Right lobe of liver (tissue), 6 donors: ENCODE results near the gene MET. TPM values are rescaled to one million over a fixed set of nuclear protein-coding genes. Genes with fewer than 3 reads are reported as not detected.

Experiments
- ATAC-seq, 4 donors: fragments of 200-7000 bp; cut with Tn5 transposase; one replicate each; pipeline ENCODE4 v1.9.1; 2020; ENCODE audit warnings: mild to moderate bottlenecking in 4 of 4, moderate library complexity in 4 of 4
- DNase-seq, 3 donors: peaks; one replicate each; pipeline ENCODE4 v3.0.0-alpha.2; 2020
- H3K27ac ChIP-seq, 3 donors: fragments of 200-600 bp; one replicate each; pipeline ENCODE4 v1.8.0; 2022
- H3K27me3 ChIP-seq, 2 donors: fragments of 200-600 bp; one replicate each; pipeline ENCODE4 v1.8.0; 2022
- H3K36me3 ChIP-seq, 4 donors: fragments of 200-600 bp; sonication (generic) in 1 of 4; one replicate each; pipeline versions ENCODE4 v1.5.1 to v1.8.0; 2017 to 2022; ENCODE audit warnings: control low read depth in 1 of 4
- H3K4me1 ChIP-seq, 4 donors: fragments of 200-600 bp; sonication (generic) in 1 of 4; one replicate each; pipeline versions ENCODE4 v1.5.1 to v1.8.0; 2017 to 2022; ENCODE audit warnings: control low read depth in 1 of 4
- H3K4me3 ChIP-seq, 3 donors: fragments of 200-600 bp; one replicate each; pipeline ENCODE4 v1.8.0; 2022
- H3K9me3 ChIP-seq, 4 donors: fragments of 200-600 bp; sonication (generic) in 1 of 4; one replicate each; pipeline versions ENCODE4 v1.5.1 to v1.8.0; 2017 to 2022; ENCODE audit warnings: control low read depth in 1 of 4
- POLR2A ChIP-seq: fragments of 450-650 bp; IDR thresholded peaks from one replicate; pipeline ENCODE4 v1.6.1; 2017; ENCODE audit warnings: antibody characterized with exemption, mild to moderate bottlenecking
- WGBS: methylation state at CpG from one replicate; pipeline ENCODE4 v1.1.6; 2018; ENCODE audit warnings: low coverage, low lambda C conversion rate; ENCODE audit not compliant: insufficient coverage; ENCODE audit errors: missing lambda C conversion rate; 5-methylcytosine and 5-hydroxymethylcytosine counted together
- intact Hi-C, 2 donors: fragments of 100-400 bp; cut with DNase I; formaldehyde crosslinking; loops; one replicate each; pipeline versions ENCODE4 v1.11.2 to v1.14.1; 2022
- total RNA-seq, 6 experiments: library from RNA; depleted of rRNA in 2 of 6; stranded (reverse); fragments of >200 nt in 2 of 6; fragmentation: NEBNext Ultra II Directional in 3 of 6; extraction: Animal tissue kit (Norgen Biotek cat#: 25700) in 3 of 6; gene quantifications; one replicate each; pipeline versions ENCODE4 v1.1.0 to v1.2.4, GENCODE V29; 2016 to 2023
- TF ChIP-seq, protein P1 (sequence below), 4 donors: fragments of 200-600 bp in 3 of 4; fragments of 450-650 bp in 1 of 4; IDR thresholded peaks; one replicate each; pipeline versions ENCODE4 v1.5.1 to v1.8.0; 2016 to 2022; ENCODE audit warnings: antibody characterized with exemption in 4 of 4, mild to moderate bottlenecking in 2 of 4
- donor health status: DM: no; HTN: yes; CAD: no.
- donor health status: DM: no; HTN: no; CAD: no.
- donor health status: DM: no; HTN: no; CAD: no.
- donor health status: DM: no; HTN: yes; CAD: no.
- donor health status: DM: no; HTN: yes; CAD: no.

MET gene
- total RNA-seq, 6 experiments from 2014 or later = 32.9 to 45.2 (median 37.2) TPM

DNA sequence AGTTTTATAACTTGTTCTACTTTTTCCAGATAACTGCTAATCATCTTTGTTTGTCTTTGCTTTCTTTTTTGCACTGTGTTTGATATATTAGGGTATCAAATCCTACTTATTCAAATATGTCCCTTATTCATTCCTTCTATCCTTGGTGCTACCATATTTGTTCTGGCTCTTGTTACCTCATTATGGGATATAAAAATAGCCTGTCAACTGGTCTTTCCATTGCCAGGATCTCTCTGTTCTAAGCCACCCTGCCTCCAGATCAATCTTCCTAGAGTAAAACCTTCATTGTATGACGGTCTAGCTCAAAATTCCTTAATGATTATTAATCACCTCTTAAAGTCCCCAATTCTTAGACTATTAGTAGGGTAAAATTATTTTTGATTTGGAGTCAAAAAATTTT is 25.2 kb downstream of the MET start:
- Histone ChIP-seq H3K4me3 (no peak overlapping the region), H3K9me3 (no peaks in the 10 kb centered on the region), H3K27ac (no peak overlapping the region), H3K4me1 (peaks cover 0 to 7% (median 0%) of the 10 kb centered on the region in 4 donors), H3K36me3 (peaks cover 0 to 2% (median 0%) of the 10 kb centered on the region in 4 donors), H3K27me3 (no peaks in the 10 kb centered on the region)
- TF ChIP-seq POLR2A = no peak
- TF ChIP-seq, protein P1, sequence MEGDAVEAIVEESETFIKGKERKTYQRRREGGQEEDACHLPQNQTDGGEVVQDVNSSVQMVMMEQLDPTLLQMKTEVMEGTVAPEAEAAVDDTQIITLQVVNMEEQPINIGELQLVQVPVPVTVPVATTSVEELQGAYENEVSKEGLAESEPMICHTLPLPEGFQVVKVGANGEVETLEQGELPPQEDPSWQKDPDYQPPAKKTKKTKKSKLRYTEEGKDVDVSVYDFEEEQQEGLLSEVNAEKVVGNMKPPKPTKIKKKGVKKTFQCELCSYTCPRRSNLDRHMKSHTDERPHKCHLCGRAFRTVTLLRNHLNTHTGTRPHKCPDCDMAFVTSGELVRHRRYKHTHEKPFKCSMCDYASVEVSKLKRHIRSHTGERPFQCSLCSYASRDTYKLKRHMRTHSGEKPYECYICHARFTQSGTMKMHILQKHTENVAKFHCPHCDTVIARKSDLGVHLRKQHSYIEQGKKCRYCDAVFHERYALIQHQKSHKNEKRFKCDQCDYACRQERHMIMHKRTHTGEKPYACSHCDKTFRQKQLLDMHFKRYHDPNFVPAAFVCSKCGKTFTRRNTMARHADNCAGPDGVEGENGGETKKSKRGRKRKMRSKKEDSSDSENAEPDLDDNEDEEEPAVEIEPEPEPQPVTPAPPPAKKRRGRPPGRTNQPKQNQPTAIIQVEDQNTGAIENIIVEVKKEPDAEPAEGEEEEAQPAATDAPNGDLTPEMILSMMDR (IDR thresholded peaks at IDR 0.05) = no peak
- intact Hi-C loops = no loop called here
- 94% methylated on average over 1 of the region's 1 CpG for WGBS
- ATAC-seq (no peak), DNase-seq (no peak)

DNA sequence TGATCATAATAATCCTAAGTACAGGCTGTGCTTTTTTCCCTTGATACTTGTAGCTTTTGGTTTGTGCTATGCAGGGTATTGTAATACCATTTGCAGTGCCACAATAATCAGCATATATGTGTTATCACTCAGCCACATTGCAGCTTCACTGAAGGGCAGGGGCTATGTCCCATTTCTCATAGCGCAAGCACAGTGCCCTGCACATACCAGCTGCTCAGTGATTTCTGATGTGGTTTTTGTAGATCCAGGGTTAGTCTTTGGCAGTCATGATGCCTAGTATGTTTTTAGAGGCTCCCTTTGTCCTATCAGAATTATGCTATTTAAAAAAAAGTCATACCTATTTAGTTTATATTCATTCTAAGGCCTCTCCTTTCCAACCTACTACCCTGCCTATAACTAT is 25.8 kb downstream of the MET start:
- no peak for TF ChIP-seq POLR2A
- TF ChIP-seq, protein P1 (IDR thresholded peaks at IDR 0.05) = no peak
- Histone ChIP-seq H3K27ac (no peak overlapping the region), H3K9me3 (no peaks in the 10 kb centered on the region), H3K27me3 (no peaks in the 10 kb centered on the region), H3K36me3 (peaks cover 0 to 2% (median 0%) of the 10 kb centered on the region in 4 donors), H3K4me3 (no peak overlapping the region), H3K4me1 (peaks cover 0 to 7% (median 0%) of the 10 kb centered on the region in 4 donors)
- 50% methylated on average over 1 of the region's 1 CpG for WGBS
- no peak for ATAC-seq
- intact Hi-C loops = no loop called here
- no peak for DNase-seq

DNA sequence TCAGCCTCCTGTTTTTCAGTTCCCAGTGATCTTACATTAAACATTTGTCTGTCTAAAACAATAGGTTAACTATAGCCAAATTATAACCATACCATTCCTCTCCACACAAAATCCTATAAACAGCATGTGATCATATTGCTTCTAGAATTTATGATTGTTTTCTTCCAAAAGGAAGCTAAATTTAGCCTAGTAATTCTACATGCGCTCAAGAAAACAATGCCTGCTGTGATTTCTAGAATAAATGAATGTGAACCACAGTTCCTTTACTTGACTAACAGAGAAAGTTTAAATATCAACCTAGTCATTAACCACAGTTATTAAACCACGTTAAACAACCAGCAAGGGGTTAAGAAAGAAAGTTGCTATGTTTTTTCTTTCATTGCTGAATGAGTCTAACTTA is 26.4 kb downstream of the MET start:
- Histone ChIP-seq H3K4me1 (peaks cover 0 to 7% (median 0%) of the 10 kb centered on the region in 4 donors), H3K4me3 (no peak overlapping the region), H3K9me3 (no peaks in the 10 kb centered on the region), H3K27me3 (no peaks in the 10 kb centered on the region), H3K36me3 (peaks cover 0 to 2% (median 0%) of the 10 kb centered on the region in 4 donors), H3K27ac (no peak overlapping the region)
- WGBS = 86% methylated on average over 2 of the region's 2 CpGs
- DNase-seq (no peak), ATAC-seq (no peak)
- TF ChIP-seq, protein P1 (IDR thresholded peaks at IDR 0.05) = no peak
- intact Hi-C loops = no loop called here

DNA sequence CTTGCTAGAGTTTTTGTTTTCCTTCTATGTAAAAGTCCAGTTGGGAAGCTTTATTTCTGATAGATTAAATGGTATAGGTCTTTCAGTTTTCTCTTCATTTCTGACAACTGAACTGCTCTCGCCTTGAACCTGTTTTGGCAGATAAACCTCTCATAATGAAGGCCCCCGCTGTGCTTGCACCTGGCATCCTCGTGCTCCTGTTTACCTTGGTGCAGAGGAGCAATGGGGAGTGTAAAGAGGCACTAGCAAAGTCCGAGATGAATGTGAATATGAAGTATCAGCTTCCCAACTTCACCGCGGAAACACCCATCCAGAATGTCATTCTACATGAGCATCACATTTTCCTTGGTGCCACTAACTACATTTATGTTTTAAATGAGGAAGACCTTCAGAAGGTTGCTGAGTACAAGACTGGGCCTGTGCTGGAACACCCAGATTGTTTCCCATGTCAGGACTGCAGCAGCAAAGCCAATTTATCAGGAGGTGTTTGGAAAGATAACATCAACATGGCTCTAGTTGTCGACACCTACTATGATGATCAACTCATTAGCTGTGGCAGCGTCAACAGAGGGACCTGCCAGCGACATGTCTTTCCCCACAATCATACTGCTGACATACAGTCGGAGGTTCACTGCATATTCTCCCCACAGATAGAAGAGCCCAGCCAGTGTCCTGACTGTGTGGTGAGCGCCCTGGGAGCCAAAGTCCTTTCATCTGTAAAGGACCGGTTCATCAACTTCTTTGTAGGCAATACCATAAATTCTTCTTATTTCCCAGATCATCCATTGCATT is 27.1 kb downstream of the MET start:
- Histone ChIP-seq H3K4me3 (no peak overlapping the region), H3K27ac (no peak overlapping the region), H3K4me1 (peaks cover 0 to 7% (median 0%) of the 10 kb centered on the region in 4 donors), H3K27me3 (no peaks in the 10 kb centered on the region), H3K36me3 (peaks cover 0 to 2% (median 0%) of the 10 kb centered on the region in 4 donors), H3K9me3 (no peaks in the 10 kb centered on the region)
- intact Hi-C loops = no loop called here
- TF ChIP-seq POLR2A = no peak
- TF ChIP-seq, protein P1 (IDR thresholded peaks at IDR 0.05) = no peak
- WGBS = 87% methylated on average over 7 of the region's 12 CpGs
- ATAC-seq (no peak), DNase-seq (no peak)
